GM18519 (cell line): ENCODE results near the gene TSPAN31.
"Not testable (repeated sequence)": the region's sequence is repeated elsewhere in the genome, so short reads cannot be mapped to it uniquely, and the experiment has no call there.

ENCODE experiments used
- ATAC-seq: cut with Tn5 transposase; IDR thresholded peaks from one replicate; pipeline ENCODE4 v1.9.1; 2021; ENCODE audit warnings: mild to moderate bottlenecking, moderate library complexity; ENCODE audit not compliant: unreplicated experiment, low FRiP score

Gene TSPAN31

DNA sequence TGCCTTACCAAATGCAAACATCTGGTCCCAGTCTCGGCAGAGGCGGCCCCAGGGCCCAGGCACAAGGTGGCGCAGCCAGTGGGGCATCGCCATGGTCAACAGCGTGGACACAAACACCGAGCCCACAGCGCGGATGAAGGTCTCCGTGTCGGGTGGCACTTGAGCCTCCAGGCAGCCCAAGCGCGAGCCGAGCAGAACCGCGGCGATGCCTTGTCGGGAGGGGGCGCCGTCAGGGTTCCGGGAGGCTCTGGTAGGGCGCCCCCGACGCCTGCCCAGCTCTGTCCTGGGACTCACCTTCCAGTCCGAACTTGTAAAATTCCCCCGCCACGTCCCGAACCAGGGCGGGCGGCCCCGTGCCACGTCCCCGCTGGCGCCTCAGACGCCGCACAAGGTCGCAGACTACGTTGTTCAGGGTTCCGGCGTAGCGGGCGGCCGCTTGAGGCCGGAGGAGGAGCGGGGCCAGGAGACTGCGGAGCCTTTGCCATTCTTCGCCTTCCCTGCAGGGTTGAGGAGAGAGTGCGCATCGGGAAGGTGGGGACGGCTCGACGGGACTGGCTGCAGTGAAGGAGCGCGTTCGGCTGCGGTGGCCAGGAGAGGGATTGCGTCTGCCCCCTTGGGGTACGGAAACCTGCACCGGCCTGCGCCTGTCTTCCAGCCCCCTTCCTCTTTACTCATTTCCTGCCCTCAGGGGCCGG is 20.3 kb downstream of the TSPAN31 start:
- no peak for ATAC-seq

DNA sequence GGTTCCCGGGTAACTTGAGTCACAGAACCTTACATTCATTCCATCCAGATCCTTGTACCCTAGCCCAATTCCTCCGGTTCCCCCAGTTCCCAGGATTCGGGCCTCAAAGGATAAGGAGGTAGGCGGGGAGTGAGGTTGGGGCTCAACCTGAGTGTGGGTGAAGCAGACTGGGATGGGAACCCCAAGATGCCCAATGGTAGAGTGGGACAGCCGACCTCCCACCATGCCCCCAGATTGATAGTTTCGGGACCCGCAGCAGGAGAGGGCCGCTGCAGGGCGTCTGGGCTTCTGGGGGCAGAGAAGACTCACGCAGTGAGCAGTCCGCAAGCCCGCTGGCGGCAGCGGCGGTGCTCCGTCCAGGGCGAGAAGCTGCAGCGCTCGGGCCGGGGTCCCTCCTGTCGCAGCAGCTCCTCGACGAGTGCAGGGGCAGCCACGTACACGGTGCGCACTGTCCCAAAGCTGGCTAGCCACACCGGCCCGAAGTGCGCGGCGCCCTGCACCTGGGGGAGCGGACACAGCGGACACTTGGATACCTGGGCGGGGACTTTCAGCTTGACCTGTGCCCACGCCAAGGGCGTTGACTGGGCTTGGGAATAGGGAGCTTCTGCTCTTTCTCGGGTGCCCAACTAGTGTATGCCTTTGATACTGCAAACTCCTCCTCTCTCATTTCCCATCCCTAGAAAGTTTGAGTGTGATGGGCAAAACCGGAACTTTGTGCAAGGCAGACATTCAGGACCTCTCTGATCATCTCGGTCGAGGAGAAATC is 21.0 kb downstream of the TSPAN31 start:
- no peak for ATAC-seq

GRCh38 chr12:57766464-57767304 is 21.8 kb downstream of the TSPAN31 start, which contains the start of gene CYP27B1:
TSS of gene CYP27B1 (minus strand) at chr12:57767078. CDS start at chr12:57767041, 37 bp downstream.
- no peak for ATAC-seq

DNA sequence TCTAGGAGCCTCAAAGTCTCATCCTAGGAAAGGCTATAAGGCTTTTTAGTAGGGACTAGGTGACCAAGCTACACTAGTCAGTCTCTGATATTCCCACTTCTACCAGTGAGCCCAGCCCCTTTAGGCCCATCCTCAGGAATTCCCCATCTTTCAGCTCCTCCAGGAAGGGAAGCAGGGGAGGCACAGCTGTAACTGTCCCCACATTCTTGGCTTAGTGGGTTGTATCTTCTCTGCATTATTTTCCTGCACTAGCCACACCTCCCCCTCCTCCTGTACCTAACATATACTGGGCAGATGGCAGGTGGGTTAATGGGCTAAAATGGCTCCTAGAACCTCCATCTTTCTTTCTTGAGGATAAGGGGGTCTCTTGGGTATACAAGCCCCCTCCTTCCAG is 22.5 kb downstream of the TSPAN31 start:
- ATAC-seq: no peak

DNA sequence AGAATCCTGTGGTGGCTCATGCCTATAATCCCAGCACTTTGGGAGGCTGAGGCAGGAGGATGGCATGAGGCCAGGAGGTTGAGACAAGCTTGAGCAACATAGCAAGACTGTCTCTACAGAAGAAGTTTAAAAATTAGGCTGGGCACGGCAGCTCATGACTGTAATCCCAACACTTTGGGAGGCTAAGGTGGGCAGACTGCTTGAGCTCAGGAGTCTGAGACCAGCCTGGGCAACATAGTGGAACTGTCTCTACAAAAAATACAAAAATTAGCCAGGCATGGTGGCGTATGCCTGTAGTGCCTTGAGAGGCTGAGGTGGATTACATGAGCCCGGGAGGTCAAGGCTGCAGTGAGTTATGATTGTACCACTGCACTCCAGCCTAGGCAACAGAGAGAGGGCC is 23.0 kb downstream of the TSPAN31 start:
- no peak for ATAC-seq

- no peak for ATAC-seq
Observed at GRCh38 chr12:57769594-57769993, 24.8 kb downstream of the TSPAN31 start.

GRCh38 chr12:57770734-57771133 is 25.9 kb downstream of the TSPAN31 start:
- no peak for ATAC-seq

DNA sequence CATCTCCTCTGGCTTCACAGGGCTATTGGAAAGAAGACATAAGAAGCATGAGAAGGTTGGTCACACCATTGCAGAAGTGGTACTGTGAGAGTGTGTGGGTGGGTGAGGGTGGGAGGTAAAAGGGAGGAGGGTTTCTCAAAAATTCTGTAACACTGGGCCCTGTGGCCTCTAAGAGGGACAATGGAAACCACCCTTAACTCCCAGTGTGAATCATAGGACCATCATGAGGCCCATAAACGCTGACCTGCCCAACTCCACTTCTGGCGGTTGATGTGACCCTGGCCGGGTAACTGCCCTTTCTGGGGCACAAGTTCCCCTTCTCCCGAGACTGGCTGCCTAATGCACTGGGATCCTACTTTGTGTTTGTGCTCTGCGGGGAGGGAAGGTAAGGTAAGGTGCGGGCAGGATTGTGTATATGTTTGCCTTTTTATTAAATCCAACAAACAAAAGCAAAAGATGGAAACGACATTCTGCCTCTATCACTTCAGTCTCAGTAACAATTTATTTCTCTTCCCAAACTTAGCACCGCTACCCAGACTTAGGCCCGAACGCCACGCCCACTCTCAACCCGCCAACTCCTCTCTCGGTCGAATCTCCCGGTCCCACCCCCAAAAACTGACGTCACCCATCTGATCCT is 26.5 kb downstream of the TSPAN31 start:
- peak; percentile 56 for ATAC-seq

DNA sequence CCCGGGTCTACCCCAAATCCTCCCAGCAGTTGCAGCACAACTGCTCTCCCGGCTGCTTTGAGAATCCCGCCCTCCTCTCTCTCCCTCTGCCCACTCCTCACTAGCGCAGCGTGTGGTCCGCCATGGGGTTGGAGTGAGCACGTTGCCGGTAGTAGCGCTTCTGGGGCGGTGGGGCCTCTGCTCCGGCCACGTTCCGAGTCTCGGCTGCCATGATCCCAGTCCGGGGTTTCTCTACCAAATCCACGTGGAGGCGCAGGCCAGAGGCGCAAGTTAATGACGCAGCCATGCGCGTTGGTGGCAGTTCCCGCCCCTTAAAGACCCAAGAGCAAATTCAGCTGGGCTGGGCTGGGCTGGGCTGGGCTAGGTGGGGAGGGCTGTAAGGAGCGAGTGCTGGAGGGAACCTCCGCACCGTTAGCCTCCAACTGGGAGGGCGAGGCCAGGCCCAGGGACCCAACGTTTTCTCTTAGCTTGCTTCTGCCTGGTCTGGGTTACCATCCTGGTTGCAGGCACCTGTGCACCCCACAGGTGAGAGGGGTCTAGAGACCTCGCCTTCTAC is 27.1 kb downstream of the TSPAN31 start, which contains the start of gene METTL1:
TSS of gene METTL1 (minus strand) at position 233 of the 556 bp plus-strand sequence. CDS start at position 211, 22 bp downstream.
- peak; percentile 61 for ATAC-seq

GRCh38 chr12:57772429-57773322 is 27.8 kb downstream of the TSPAN31 start, which contains the start of gene EEF1AKMT3:
TSS of gene EEF1AKMT3 (plus strand) at chr12:57772614. CDS start at chr12:57772725, 111 bp downstream.
- no peak for ATAC-seq

DNA sequence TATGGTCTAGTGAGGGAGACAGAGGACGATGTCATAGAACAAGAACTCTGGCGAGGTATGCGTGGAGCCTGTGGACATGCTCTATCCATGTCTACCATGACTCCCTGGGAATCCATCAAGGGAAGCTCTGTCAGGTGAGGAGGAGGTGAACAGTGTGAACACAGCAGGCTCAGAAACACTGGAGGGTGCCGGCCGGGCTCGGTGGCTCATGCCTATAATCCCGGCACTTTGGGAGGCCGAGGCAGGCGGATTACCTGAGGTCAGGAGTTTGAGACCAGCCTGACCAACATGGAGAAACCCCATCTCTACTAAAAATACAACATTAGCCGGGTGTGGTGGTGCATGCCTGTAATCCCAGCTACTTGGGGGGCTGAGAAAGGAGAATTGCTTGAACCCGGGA is 29.8 kb downstream of the TSPAN31 start:
- not testable (repeated sequence) for ATAC-seq

- no peak for ATAC-seq
Observed at GRCh38 chr12:57775044-57775443, 30.2 kb downstream of the TSPAN31 start.

GRCh38 chr12:57775563-57776246 is 30.9 kb downstream of the TSPAN31 start:
- ATAC-seq: no peak

GRCh38 chr12:57776247-57776587 is 31.4 kb downstream of the TSPAN31 start:
- no peak for ATAC-seq

GRCh38 chr12:57777367-57777766 is 32.5 kb downstream of the TSPAN31 start:
- no peak for ATAC-seq

- no peak for ATAC-seq
Observed at GRCh38 chr12:57777911-57778310, 33.1 kb downstream of the TSPAN31 start.

GRCh38 chr12:57779736-57780135 is 34.9 kb downstream of the TSPAN31 start:
- ATAC-seq: no peak

DNA sequence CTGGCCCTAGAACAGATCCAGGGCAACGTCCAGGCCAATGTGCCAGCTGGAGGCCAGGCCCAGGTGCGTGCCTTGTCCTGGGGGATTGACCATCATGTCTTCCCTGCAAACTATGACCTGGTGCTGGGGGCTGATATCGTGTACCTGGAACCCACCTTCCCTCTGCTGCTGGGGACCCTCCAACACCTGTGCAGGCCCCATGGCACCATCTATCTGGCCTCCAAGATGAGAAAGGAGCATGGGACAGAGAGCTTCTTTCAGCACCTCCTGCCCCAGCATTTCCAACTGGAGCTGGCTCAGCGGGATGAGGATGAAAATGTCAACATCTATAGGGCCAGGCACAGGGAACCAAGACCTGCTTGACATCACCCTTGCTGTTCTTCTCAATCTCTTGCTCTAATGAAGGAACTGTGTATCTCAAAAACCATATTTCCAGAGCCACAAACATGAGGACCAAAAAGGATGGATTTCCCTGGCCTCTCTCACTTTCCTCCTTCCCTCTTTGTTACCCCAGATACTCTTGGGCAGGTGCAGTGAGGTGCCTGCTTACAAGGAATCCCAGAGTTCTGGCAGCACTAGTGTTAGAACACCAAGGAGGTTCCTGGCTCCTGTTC is 35.6 kb downstream of the TSPAN31 start:
- no peak for ATAC-seq
